Measurements from ENCODE around the gene RFX4. TPM values are rescaled to one million over a fixed set of nuclear protein-coding genes. Genes with fewer than 3 reads are reported as not detected.
"Not testable (repeated sequence)": the region's sequence is repeated elsewhere in the genome, so short reads cannot be mapped to it uniquely, and the experiment has no call there.

Gene RFX4
- total and polyA plus RNA-seq, 10 of the 15 experiments (the other 5 are each of a cell fraction or from before 2014, with no cell fraction given): 0.02 to 0.23 TPM; not detected in 8

DNA sequence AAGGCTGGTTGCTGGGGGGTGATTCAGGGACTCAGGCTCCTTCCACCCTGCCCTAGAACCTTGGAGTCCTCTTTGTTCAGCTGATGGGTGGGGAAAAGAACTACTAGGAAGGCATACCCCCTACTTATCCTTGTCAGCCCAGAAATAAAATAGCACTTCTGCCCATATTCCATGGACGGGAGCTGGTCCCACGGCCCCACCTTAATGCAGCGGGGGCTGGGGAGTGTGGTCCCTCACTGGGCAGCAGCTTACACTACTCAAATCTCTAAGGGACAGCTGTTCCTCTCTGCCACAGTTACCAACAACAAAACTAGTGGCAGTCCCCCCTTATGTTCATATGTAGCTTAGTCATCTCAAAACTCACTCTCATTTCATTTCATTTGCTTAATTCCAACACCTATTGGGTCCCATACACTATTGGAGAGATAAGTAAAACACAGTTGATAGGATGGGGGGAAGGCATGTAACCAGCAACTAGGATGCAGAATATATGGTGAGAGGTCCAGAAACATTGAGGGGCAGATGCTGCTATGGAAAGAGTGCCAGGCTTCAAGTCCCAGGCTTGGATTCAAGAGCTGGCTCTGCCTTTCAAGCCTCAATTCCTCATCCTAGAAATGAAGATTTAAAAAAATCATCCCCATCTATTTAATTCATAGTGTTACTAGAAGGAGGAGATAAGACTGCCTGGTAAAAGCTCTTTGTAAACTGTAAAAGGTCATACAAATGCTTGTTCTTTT, 107.9 kb downstream of the RFX4 start (continued):
- TF ChIP-seq, protein P1, sequence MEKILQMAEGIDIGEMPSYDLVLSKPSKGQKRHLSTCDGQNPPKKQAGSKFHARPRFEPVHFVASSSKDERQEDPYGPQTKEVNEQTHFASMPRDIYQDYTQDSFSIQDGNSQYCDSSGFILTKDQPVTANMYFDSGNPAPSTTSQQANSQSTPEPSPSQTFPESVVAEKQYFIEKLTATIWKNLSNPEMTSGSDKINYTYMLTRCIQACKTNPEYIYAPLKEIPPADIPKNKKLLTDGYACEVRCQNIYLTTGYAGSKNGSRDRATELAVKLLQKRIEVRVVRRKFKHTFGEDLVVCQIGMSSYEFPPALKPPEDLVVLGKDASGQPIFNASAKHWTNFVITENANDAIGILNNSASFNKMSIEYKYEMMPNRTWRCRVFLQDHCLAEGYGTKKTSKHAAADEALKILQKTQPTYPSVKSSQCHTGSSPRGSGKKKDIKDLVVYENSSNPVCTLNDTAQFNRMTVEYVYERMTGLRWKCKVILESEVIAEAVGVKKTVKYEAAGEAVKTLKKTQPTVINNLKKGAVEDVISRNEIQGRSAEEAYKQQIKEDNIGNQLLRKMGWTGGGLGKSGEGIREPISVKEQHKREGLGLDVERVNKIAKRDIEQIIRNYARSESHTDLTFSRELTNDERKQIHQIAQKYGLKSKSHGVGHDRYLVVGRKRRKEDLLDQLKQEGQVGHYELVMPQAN (conservative IDR thresholded peaks at IDR 0.05): no peak
- TF ChIP-seq MTA3 (IDR thresholded peaks at IDR 0.05; ENCODE audit: borderline replicate concordance, low read length) (no peak), SUPT20H (IDR thresholded peaks at IDR 0.05; ENCODE audit: borderline replicate concordance, control insufficient read depth, low read depth, low read length) (no peak), HDAC6 (IDR thresholded peaks at IDR 0.05; ENCODE audit: unreplicated experiment) (no peak)
- TF ChIP-seq, protein P2, sequence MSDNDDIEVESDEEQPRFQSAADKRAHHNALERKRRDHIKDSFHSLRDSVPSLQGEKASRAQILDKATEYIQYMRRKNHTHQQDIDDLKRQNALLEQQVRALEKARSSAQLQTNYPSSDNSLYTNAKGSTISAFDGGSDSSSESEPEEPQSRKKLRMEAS (IDR thresholded peaks at IDR 0.05; ENCODE audit: low read depth, low read length): no peak

DNA sequence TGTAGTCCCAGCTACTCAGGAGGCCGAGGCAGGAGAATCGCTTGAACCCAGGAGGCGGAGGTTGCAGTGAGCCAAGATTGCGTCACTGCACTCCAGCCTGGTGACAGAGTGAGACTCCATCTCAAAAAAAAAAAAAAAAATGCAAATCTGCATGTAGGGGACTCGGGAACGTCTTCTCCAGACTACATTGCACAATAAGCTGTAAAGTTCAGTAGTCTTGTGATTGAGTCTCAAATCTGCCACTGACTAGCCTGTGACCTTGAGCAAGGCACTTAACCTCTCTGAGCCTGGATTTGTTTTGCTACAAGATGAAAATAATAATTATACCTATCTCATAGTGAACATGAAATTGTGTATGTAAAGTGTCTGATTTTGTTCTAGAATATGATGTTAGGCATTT, 109.2 kb downstream of the RFX4 start:
- FAIRE-seq; BruUV-seq (replicated peaks); CTCF ChIA-PET; DNase-seq (ENCODE audit: low read depth, low spot score); H3K9ac ChIP-seq (ENCODE audit: control insufficient read depth, insufficient read depth, low read length); ATAC-seq; H4K20me1 ChIP-seq (ENCODE audit: control insufficient read depth, insufficient read depth); H2AFZ ChIP-seq (ENCODE audit: control insufficient read depth, low read depth, low read length); H3K9me3 ChIP-seq (replicated peaks; ENCODE audit: control insufficient read depth, insufficient read depth, low read length); H3K36me3 ChIP-seq (ENCODE audit: control insufficient read depth in 2 of 2, insufficient read depth in 2 of 2, low read length in 1 of 2); H3K27ac ChIP-seq (ENCODE audit: control insufficient read depth, insufficient read depth); H3K4me3 ChIP-seq; intact Hi-C loops (cut with micrococcal nuclease; ENCODE audit: unreplicated experiment); H3K4me1 ChIP-seq (ENCODE audit: control insufficient read depth, insufficient read depth, low read length); RAD21 ChIA-PET (ENCODE audit: unreplicated experiment); H3K4me2 ChIP-seq (ENCODE audit: control insufficient read depth, insufficient read depth); POLR2A ChIA-PET; in situ Hi-C loops (cut with MboI); H3K27me3 ChIP-seq (replicated peaks in 1 of 2; ENCODE audit: control insufficient read depth in 2 of 2, insufficient read depth in 2 of 2, low read length in 1 of 2); H3K79me2 ChIP-seq (ENCODE audit: control insufficient read depth, insufficient read depth, low read length): not testable (repeated sequence)
- 50% methylated on average over 6 of the region's 6 CpGs for WGBS (ENCODE audit: insufficient coverage, insufficient replicate concordance, low lambda C conversion rate, missing lambda C conversion rate)
- SMC1A ChIA-PET (ENCODE audit: uncharacterized antibody, unreplicated experiment): interaction anchor here (1.2 to 1.3 kb wide), 2 partner anchors 8 to 150 kb away, joined by 3 to 4 read pairs; no protein-coding TSS in a partner anchor

Data from GM12878 (cell line).